Measurements from ENCODE around the gene GPRC5A.

GPRC5A gene

DNA sequence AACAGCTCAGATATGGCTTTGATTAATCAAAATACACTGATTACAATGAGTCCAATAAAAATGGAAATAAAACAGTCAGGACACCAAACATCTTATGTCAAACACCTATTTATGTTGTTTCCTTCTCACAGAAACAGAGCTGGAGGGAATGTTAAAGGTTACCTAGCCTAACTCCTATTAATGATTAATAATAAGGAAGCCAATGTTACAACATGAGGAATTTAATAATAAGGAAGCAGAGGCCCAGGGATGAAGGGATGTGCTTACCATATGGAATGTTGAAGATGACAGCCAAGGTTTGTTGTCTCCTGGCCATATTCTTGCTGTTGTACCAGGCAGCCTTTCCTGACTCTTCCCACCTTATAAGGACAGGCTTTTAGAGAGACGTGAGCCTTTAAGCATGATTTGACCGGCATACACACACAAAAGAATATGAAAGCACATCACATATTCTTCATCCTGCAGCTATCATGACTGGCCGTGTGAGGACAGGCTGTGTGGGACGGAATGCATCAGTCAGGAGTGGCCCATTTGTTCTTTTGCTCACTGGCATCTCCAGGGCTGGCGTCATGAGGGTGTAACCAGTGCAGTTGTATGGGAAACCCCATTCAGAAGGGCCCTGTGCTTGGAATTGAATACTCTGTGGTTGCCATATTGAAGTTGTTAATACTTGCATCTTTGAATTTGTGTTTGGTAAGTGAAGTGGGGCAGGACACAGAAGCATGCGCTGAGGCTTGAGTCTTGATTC, 63.7 kb downstream of the GPRC5A start:
- no peak for DNase-seq (ENCODE audit: low read depth in 1 of 2, low spot score in 1 of 2)
- Histone ChIP-seq H3K27me3 (ENCODE audit: insufficient read depth, poor library complexity, severe bottlenecking) (no peaks in the 10 kb centered on the region), H3K4me3 (replicated peaks; ENCODE audit: insufficient read depth, low read length) (no peak overlapping the region), H3K27ac (replicated peaks) (no peak overlapping the region)
- TF ChIP-seq POLR2AphosphoS5 (IDR thresholded peaks at IDR 0.05; ENCODE audit: low read depth): no peak
- TF ChIP-seq, protein P1, sequence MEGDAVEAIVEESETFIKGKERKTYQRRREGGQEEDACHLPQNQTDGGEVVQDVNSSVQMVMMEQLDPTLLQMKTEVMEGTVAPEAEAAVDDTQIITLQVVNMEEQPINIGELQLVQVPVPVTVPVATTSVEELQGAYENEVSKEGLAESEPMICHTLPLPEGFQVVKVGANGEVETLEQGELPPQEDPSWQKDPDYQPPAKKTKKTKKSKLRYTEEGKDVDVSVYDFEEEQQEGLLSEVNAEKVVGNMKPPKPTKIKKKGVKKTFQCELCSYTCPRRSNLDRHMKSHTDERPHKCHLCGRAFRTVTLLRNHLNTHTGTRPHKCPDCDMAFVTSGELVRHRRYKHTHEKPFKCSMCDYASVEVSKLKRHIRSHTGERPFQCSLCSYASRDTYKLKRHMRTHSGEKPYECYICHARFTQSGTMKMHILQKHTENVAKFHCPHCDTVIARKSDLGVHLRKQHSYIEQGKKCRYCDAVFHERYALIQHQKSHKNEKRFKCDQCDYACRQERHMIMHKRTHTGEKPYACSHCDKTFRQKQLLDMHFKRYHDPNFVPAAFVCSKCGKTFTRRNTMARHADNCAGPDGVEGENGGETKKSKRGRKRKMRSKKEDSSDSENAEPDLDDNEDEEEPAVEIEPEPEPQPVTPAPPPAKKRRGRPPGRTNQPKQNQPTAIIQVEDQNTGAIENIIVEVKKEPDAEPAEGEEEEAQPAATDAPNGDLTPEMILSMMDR (IDR thresholded peaks at IDR 0.05; ENCODE audit: insufficient read depth, low read length): no peak
- TF ChIP-seq GABPA (IDR thresholded peaks at IDR 0.05; ENCODE audit: low read depth): no peak
- no peak for TF ChIP-seq REST (IDR thresholded peaks at IDR 0.05; ENCODE audit: insufficient replicate concordance, low read depth)
- TF ChIP-seq SPI1 (IDR thresholded peaks at IDR 0.05; ENCODE audit: borderline replicate concordance, low read depth): no peak

- DNase-seq (ENCODE audit: low read depth in 1 of 2, low spot score in 1 of 2): no peak
- H3K4me3 ChIP-seq (replicated peaks; ENCODE audit: insufficient read depth, low read length): no peak overlapping the region
- no peaks in the 10 kb centered on the region for H3K27me3 ChIP-seq (ENCODE audit: insufficient read depth, poor library complexity, severe bottlenecking)
- no peak for TF ChIP-seq REST (IDR thresholded peaks at IDR 0.05; ENCODE audit: insufficient replicate concordance, low read depth)
- no peak for TF ChIP-seq POLR2AphosphoS5 (IDR thresholded peaks at IDR 0.05; ENCODE audit: low read depth)
- no peak overlapping the region for H3K27ac ChIP-seq (replicated peaks)
Observed at GRCh38 chr12:12958886-12959285, 67.5 kb downstream of the GPRC5A start.

DNA sequence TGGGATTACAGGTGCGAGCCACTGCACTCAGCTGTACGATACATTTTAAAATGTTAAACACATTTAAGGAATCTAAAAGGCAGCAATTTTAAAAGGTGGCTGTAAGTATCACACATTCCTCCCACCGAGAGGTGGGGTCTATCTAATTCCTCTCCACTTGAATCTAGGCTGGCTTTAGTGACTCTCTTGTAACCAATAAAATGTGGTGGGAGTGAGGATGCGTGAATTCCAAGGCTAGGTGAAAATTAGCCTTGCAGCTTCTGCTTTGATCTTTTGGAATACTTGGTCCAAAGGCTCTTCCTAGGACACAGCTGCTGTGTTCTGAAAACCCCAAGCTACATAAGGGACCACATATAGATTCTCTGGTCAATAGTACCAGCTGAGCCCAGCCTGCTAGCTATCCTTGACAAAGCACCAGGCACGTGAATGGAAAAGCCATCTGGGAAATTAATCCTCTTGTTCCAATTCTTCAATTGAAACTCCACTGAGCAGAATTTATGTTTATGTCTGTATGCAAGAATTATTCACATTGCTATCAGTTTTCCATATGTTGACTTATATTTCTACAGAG, 69.4 kb downstream of the GPRC5A start:
- no peak for DNase-seq (ENCODE audit: low read depth in 1 of 2, low spot score in 1 of 2)
- Histone ChIP-seq H3K27ac (replicated peaks) (no peak overlapping the region), H3K27me3 (ENCODE audit: insufficient read depth, poor library complexity, severe bottlenecking) (no peaks in the 10 kb centered on the region), H3K4me3 (replicated peaks; ENCODE audit: insufficient read depth, low read length) (no peak overlapping the region)
- TF ChIP-seq GABPA (IDR thresholded peaks at IDR 0.05; ENCODE audit: low read depth) (no peak), SPI1 (IDR thresholded peaks at IDR 0.05; ENCODE audit: borderline replicate concordance, low read depth) (no peak), REST (IDR thresholded peaks at IDR 0.05; ENCODE audit: insufficient replicate concordance, low read depth) (no peak), POLR2AphosphoS5 (IDR thresholded peaks at IDR 0.05; ENCODE audit: low read depth) (no peak)
- TF ChIP-seq, protein P1 (IDR thresholded peaks at IDR 0.05; ENCODE audit: insufficient read depth, low read length): no peak

Data from HL-60 (cell line).